ENCODE data around the gene KRT36.

Gene KRT36

DNA sequence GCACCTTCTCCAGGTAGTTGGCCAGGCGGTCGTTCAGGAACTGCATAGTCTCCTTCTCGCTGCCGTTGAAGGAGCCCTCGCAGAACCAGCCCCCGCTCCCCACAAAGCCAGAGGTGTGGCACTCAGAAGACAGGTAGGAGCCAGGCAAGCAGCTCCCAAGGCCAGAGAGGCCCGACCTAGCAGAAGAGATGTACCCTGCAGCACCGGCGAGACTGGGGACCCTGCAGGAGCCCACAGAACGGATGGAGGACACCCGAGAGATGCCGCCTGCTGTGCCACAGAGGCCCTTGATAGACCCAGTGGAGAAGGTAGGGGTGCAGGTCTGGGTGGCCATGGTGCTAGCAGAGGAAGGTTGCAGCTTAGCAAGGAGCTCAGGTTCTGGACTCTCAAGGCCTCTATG, at the start of gene KRT36:
Gene KRT36, minus strand, starts transcription at position 380 of the 400 bp plus-strand sequence. Its CDS starts 46 bp downstream, at position 334.
- DNase-seq (ENCODE audit: low read depth): no peak

GRCh38 chr17:41539071-41539492, 49.4 kb upstream of the KRT36 start:
- DNase-seq (ENCODE audit: low read depth): no peak

DNA sequence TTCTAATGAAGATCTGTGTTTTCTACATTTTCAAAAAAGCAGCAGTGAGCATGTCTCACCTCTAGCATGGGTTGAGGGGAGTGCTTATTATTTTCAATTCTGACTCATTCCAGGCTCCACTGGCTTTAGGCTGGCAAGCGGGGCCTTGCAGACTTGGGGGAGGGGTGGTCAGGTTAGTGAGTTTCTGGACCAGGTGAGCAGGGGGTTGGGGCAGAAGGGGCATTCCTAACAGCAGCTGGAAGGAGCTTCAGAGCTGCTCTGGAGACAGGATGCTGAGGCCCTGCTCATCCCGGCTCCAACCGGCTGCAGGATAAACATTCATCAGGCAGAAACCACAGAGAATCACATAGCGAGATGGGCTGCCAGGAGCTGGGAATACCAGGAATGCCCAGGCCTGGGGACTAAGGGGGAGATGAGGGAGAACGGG, 48.9 kb upstream of the KRT36 start:
- no peak for DNase-seq (ENCODE audit: low read depth)

DNA sequence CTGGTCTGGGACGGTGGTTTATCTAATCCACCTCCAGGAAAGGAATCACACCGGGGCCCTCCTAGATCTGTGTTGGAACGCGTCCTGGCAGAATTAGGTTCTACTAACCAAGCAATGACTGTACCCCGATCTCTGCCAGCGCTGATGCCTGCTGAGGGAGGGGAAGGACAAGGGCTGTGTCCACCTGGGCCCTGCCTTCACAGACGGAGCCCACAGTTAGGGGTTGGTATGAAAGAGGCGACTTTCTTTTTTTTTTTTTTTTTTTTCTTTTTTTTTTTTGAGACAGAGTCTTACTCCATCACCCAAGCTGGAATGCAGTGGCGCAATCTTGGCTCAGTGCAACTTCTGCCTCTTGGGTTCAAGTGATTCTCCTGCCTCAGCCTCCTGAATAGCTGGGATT, 48.3 kb upstream of the KRT36 start:
- DNase-seq (ENCODE audit: low read depth): no peak

DNA sequence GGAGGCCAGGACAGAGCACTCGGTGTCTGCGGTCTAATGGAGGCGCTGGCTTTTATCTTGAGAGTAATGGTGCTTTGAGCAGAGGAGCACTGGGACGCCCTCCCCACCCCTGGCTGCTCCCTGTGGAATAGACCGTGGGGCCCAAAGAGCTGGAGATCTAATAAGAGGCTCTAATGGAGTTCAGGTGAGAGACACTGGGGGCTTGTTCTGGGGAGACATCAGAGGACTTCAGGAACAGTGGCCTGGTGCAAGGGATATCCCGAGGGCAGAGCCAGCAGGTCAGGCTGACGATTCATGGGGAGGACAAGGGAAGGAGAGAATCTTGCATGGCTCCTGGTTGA, 47.9 kb upstream of the KRT36 start:
- no peak for DNase-seq (ENCODE audit: low read depth)

GRCh38 chr17:41536741-41537613, 47.3 kb upstream of the KRT36 start:
- DNase-seq (ENCODE audit: low read depth): no peak

DNA sequence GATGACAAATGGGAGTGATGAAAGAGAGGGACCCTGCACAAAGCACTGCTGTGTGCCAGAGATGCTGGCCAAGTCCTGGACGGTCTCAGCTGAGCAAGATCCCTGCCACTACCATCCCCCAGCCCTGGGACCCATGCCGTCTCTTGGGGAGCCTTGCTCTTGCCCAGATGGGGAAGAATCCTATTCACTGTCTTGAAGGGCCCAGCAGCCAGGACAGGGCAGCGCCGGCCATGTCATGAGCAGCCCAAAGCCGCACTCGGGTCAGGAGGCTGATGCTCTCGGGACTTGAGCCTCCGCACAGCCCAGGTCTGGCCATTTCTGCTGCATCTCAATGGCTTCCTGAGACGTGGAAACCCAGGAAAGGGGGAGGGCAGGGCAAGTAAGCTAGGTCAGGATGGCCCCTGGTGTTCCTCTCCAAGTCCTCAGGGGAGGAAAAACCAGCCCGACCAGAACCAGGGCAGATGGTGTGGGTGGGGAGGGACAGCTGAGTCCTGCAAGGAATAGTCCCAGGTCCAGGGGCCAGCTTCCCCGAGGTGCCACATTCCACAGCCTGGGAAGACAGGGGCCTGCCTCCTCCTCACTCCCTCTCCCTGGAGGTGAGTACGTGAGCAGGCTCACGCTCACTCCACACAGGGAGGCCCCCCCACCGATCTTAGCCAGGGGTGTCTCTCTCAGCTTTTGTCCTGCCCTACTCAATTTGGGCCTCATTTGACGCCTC, 46.2 kb upstream of the KRT36 start:
- no peak for DNase-seq (ENCODE audit: low read depth)

DNA sequence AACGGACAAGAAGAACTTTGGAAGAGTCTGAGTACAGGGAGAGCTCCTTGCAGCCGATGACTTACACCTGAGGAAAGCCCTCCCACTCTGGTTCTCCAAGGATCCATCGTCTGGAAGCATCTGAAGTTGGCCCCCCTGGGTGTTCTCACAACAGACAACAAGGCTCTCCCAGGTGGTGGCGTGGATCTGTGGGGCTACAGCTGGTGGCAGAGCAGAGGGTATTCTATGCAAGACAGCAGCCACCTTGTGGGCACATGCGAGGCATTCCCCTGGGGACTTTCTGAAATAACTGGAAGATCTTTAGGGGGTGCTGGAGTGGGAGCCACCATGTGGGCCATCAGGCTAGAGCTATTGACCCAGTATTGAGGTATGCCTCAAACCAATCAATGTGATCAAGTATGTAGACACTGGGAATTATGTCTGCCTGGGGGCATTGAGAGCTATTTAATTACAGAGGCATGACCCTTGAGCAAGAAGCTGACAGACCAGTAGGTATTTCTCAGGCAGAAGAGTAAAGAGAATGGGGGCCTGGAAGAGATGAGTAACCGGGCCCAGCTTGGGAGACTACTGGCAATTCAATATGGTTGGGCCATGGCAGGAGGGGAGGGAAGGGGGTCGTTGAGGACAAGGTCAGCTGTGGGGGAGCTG, 45.3 kb upstream of the KRT36 start:
- DNase-seq (ENCODE audit: low read depth): no peak

GRCh38 chr17:41533613-41534012, 43.9 kb upstream of the KRT36 start:
- no peak for DNase-seq (ENCODE audit: low read depth)

GRCh38 chr17:41532947-41533570, 43.3 kb upstream of the KRT36 start:
- no peak for DNase-seq (ENCODE audit: low read depth)

DNA sequence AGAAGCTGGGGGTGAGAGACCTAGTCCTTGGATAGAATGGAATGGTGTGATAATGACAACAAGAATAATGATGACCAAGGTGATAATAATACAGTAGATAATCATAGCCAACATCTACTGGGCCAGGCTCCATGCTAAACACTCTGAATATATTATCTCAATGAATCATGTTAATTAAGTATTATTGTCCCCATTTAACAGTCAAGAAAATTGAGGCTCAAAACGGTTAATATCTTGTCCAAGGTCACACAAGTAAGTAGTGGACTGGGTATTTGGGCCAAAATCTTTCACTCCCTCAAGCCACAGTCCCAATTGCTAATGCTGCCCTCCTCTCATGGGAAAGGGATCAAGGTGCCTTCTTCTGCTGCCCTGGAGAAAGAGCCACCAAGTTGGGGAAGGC, 42.3 kb upstream of the KRT36 start:
- DNase-seq (ENCODE audit: low read depth): no peak

GRCh38 chr17:41530062-41531048, 40.6 kb upstream of the KRT36 start:
- DNase-seq (ENCODE audit: low read depth): no peak

DNA sequence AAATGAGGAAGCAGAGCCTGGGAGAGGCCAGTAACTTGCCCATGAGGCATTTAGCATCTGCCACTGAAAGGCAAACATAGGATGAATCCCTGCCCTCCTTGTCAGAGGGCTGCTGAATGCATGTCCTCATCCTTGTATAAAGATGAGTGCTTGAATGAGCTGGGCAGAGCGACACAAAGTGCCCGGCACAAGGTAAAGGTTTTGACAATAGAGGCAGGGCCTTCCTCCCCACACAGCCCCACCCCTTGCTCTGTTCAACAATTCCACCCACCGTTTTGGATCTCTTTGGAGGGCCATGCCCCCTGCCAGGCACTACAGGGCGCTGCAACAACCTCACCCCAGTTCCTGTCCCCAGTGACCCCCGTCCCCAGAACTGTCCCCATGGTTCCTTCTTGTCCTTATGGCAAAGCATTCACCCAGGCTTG, 39.8 kb upstream of the KRT36 start:
- no peak for DNase-seq (ENCODE audit: low read depth)

DNA sequence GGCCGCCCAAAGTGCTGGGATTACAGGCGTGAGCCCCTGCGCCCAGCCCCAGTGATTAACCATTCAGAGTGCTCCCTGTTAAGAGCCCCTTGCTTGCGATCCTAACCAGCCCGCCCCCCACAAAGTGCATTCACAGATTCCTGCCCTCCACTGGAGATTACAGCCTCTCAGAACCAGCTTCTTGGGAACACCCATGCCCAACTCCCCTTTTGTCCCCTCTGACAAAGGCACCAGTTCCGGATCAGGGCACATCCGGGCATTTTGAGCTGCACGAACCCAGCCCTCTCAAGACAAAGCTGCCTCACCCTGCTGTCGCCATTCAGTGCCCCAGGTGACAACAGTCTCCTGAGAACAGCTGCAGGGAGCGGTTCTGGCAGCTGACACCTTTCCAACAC, 39.2 kb upstream of the KRT36 start:
- DNase-seq (ENCODE audit: low read depth): no peak

- DNase-seq (ENCODE audit: low read depth): no peak
These were observed 37.6 kb upstream of the KRT36 start for GRCh38 chr17:41527063-41528023.

DNA sequence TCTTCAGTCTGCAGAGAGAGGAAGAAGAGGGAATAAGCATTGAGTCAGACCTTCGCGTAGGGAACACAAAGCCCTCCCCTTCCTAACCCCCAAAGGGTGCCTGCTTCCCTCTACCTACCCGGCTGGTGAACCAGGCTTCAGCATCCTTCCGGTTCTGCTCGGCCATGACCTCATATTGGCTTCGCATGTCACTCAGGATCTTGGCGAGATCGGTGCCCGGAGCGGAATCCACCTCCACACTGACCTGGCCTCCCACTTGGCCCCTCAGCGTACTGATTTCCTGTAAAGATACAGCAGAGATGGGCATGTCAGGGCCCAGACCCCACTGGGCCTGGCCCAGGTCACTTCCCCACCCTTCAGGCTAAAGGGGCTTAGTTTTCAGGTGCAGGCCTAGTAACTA, 34.6 kb upstream of the KRT36 start:
- no peak for DNase-seq (ENCODE audit: low read depth)

GRCh38 chr17:41523787-41524186, 34.1 kb upstream of the KRT36 start:
- DNase-seq (ENCODE audit: low read depth): no peak

DNA sequence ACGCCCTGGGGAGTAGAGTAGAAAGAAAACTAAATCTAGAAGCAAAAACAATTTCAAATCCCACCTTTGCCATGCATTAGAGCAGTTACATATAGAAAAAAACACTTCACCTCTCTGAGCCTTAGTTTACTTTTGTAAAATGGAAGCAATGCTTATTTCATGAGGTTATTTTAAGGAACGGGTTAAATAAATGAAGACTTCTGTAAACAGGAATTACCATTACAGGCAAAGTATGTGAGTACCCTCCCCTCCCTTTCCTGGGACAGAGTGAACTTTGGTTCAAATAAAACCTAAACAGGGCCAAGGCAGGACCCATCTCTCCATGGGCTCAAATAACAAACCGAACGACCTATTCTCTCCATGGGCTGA, 33.5 kb upstream of the KRT36 start:
- DNase-seq (ENCODE audit: low read depth): no peak

- no peak for DNase-seq (ENCODE audit: low read depth)
These were observed 32.9 kb upstream of the KRT36 start for GRCh38 chr17:41522301-41523224.
